ENCODE measurements around the gene TEKT2. TPM values are rescaled to one million over a fixed set of nuclear protein-coding genes. Genes with fewer than 3 reads are reported as not detected.

TEKT2 gene
- total and polyA plus RNA-seq, 2 donors (not counting 1 experiment from before 2014, with no cell fraction given) = 0.09 to 0.50 TPM

GRCh38 chr1:36128905-36129206 lies 45.0 kb downstream of the TEKT2 start:
- no peak overlapping the region for H3K4me2 ChIP-seq (ENCODE audit: extremely low read depth, insufficient read depth, low read length)
- H4K20me1 ChIP-seq (ENCODE audit: control insufficient read depth, extremely low read depth, insufficient read depth, low read length) = no peaks in the 10 kb centered on the region
- no peak overlapping the region for H3K27ac ChIP-seq (ENCODE audit: insufficient read depth, low read length)

GRCh38 chr1:36132029-36132428 lies 48.1 kb downstream of the TEKT2 start:
- H3K79me2 ChIP-seq (ENCODE audit: control insufficient read depth, insufficient read depth, low read length) = no peaks in the 10 kb centered on the region
- no peaks in the 10 kb centered on the region for H4K20me1 ChIP-seq (ENCODE audit: control insufficient read depth, extremely low read depth, insufficient read depth, low read length)
- no peak overlapping the region for H3K4me2 ChIP-seq (ENCODE audit: extremely low read depth, insufficient read depth, low read length)
- no peak overlapping the region for H3K27ac ChIP-seq (ENCODE audit: insufficient read depth, low read length)
- no peaks in the 10 kb centered on the region for H3K27me3 ChIP-seq (ENCODE audit: control insufficient read depth, insufficient read depth, low read length)
- no peak overlapping the region for H3K4me3 ChIP-seq (replicated peaks in 1 of 4; ENCODE audit: control extremely low read depth in 1 of 4, insufficient read depth in 1 of 4, low read depth in 3 of 4, low read length in 4 of 4)
- no peak for DNase-seq (ENCODE audit: low read depth in 2 of 2)
- no peaks in the 10 kb centered on the region for H3K9me3 ChIP-seq (ENCODE audit: control insufficient read depth, insufficient read depth, low read depth, low read length)
- TF ChIP-seq EZH2 (IDR thresholded peaks at IDR 0.05; ENCODE audit: low read length, missing control alignments) (no peak), CTCF (conservative IDR thresholded peaks at IDR 0.05 in 1 of 2, IDR thresholded peaks at IDR 0.05 in 1 of 2; ENCODE audit: low read depth in 1 of 2, low read length in 2 of 2) (no peak)
- no peak overlapping the region for H3K9ac ChIP-seq (ENCODE audit: insufficient read depth, low read length)
- H3K36me3 ChIP-seq (ENCODE audit: control insufficient read depth, insufficient read depth, low read length) = no peaks in the 10 kb centered on the region
- peaks cover 15% of the 10 kb centered on the region for H3K4me1 ChIP-seq (ENCODE audit: control insufficient read depth, extremely low read depth, insufficient read depth, low read length)
- H2AFZ ChIP-seq (ENCODE audit: low read length) = no peak overlapping the region

More at GRCh38 chr1:36128905-36129206, 45.0 kb downstream of the TEKT2 start:
- no peak overlapping the region for H3K4me3 ChIP-seq (replicated peaks in 1 of 4; ENCODE audit: control extremely low read depth in 1 of 4, insufficient read depth in 1 of 4, low read depth in 3 of 4, low read length in 4 of 4)
- peaks cover 3% of the 10 kb centered on the region for H3K27me3 ChIP-seq (ENCODE audit: control insufficient read depth, insufficient read depth, low read length)
- H3K4me1 ChIP-seq (ENCODE audit: control insufficient read depth, extremely low read depth, insufficient read depth, low read length) = peaks cover 2% of the 10 kb centered on the region
- H2AFZ ChIP-seq (ENCODE audit: low read length) = no peak overlapping the region
- TF ChIP-seq EZH2 (IDR thresholded peaks at IDR 0.05; ENCODE audit: low read length, missing control alignments) (no peak), CTCF (conservative IDR thresholded peaks at IDR 0.05 in 1 of 2, IDR thresholded peaks at IDR 0.05 in 1 of 2; ENCODE audit: low read depth in 1 of 2, low read length in 2 of 2) (no peak)
- H3K36me3 ChIP-seq (ENCODE audit: control insufficient read depth, insufficient read depth, low read length) = no peaks in the 10 kb centered on the region
- H3K9me3 ChIP-seq (ENCODE audit: control insufficient read depth, insufficient read depth, low read depth, low read length) = no peaks in the 10 kb centered on the region
- DNase-seq (ENCODE audit: low read depth in 2 of 2) = no peak
- no peak overlapping the region for H3K9ac ChIP-seq (ENCODE audit: insufficient read depth, low read length)
- no peaks in the 10 kb centered on the region for H3K79me2 ChIP-seq (ENCODE audit: control insufficient read depth, insufficient read depth, low read length)

GRCh38 chr1:36133484-36133883 lies 49.6 kb downstream of the TEKT2 start:
- H4K20me1 ChIP-seq (ENCODE audit: control insufficient read depth, extremely low read depth, insufficient read depth, low read length) = no peaks in the 10 kb centered on the region
- TF ChIP-seq CTCF (conservative IDR thresholded peaks at IDR 0.05 in 1 of 2, IDR thresholded peaks at IDR 0.05 in 1 of 2; ENCODE audit: low read depth in 1 of 2, low read length in 2 of 2) = no peak
- H3K9ac ChIP-seq (ENCODE audit: insufficient read depth, low read length) = no peak overlapping the region
- H3K27ac ChIP-seq (ENCODE audit: insufficient read depth, low read length) = peak overlapping the region; percentile 35
- peaks cover 2% of the 10 kb centered on the region for H3K36me3 ChIP-seq (ENCODE audit: control insufficient read depth, insufficient read depth, low read length)
- peak; percentile 91 to 96 for DNase-seq (ENCODE audit: low read depth in 2 of 2)
- H3K79me2 ChIP-seq (ENCODE audit: control insufficient read depth, insufficient read depth, low read length) = no peaks in the 10 kb centered on the region
- peak overlapping the region; percentile 5 for H2AFZ ChIP-seq (ENCODE audit: low read length)
- H3K4me2 ChIP-seq (ENCODE audit: extremely low read depth, insufficient read depth, low read length) = no peak overlapping the region
- peaks cover 24% of the 10 kb centered on the region for H3K4me1 ChIP-seq (ENCODE audit: control insufficient read depth, extremely low read depth, insufficient read depth, low read length)
- H3K9me3 ChIP-seq (ENCODE audit: control insufficient read depth, insufficient read depth, low read depth, low read length) = no peaks in the 10 kb centered on the region
- no peaks in the 10 kb centered on the region for H3K27me3 ChIP-seq (ENCODE audit: control insufficient read depth, insufficient read depth, low read length)
- no peak overlapping the region for H3K4me3 ChIP-seq (replicated peaks in 1 of 4; ENCODE audit: control extremely low read depth in 1 of 4, insufficient read depth in 1 of 4, low read depth in 3 of 4, low read length in 4 of 4)

Data from fibroblast of lung (primary cell).